Upper lobe of left lung (tissue), 6 donors: ENCODE measurements around the gene UNC5A. TPM values are rescaled to one million over a fixed set of nuclear protein-coding genes. Genes with fewer than 3 reads are reported as not detected.

ENCODE experiments used
- ATAC-seq, 2 donors: fragments of 200-7000 bp; cut with Tn5 transposase; one replicate each; pipeline ENCODE4 v1.9.1; 2022; ENCODE audit warnings: mild to moderate bottlenecking in 2 of 2, moderate library complexity in 2 of 2; ENCODE audit not compliant: low FRiP score in 2 of 2
- DNase-seq, 2 donors: peaks; one replicate each; pipeline ENCODE4 v3.0.0-alpha.2; 2019 to 2020
- H3K27ac ChIP-seq, 4 donors: fragments of 200-600 bp; sonication (generic); one replicate each; pipeline ENCODE4 v1.5.1; 2016 to 2019
- H3K27me3 ChIP-seq, 4 donors: fragments of 200-600 bp; sonication (generic); one replicate each; pipeline ENCODE4 v1.5.1; 2017 to 2019
- H3K36me3 ChIP-seq, 4 donors: fragments of 200-600 bp; sonication (generic); one replicate each; pipeline ENCODE4 v1.5.1; 2016 to 2019
- H3K4me1 ChIP-seq, 4 donors: fragments of 200-600 bp; sonication (generic); one replicate each; pipeline ENCODE4 v1.5.1; 2018 to 2019
- H3K4me3 ChIP-seq, 4 donors: fragments of 200-600 bp; sonication (generic); one replicate each; pipeline ENCODE4 v1.5.1; 2017 to 2019; ENCODE audit warnings: mild to moderate bottlenecking in 2 of 4, moderate library complexity in 1 of 4
- H3K9me3 ChIP-seq, 4 donors: fragments of 200-600 bp; sonication (generic); one replicate each; pipeline ENCODE4 v1.5.1; 2018 to 2019
- CTCF ChIP-seq, 6 experiments: fragments of 450-650 bp in 4 of 6; fragments of 200-600 bp in 2 of 6; sonication (generic) in 2 of 6; IDR thresholded peaks; one replicate each; pipeline ENCODE4 v1.5.1; 2016 to 2019; ENCODE audit warnings: antibody characterized with exemption in 6 of 6
- EP300 ChIP-seq, 4 donors: sonication (generic); formaldehyde crosslinking; IDR thresholded peaks; one replicate each; pipeline ENCODE4 v1.5.1; 2017; ENCODE audit warnings: antibody characterized with exemption in 4 of 4, control low read depth in 2 of 4
- POLR2A ChIP-seq, 4 donors: fragments of 450-650 bp; IDR thresholded peaks; one replicate each; pipeline ENCODE4 v1.5.1; 2016 to 2017; ENCODE audit warnings: antibody characterized with exemption in 4 of 4, mild to moderate bottlenecking in 2 of 4
- POLR2AphosphoS5 ChIP-seq, 2 donors: sonication (generic); formaldehyde crosslinking; IDR thresholded peaks; one replicate each; pipeline ENCODE4 v1.5.1; 2017; ENCODE audit warnings: antibody characterized with exemption in 2 of 2
- WGBS, 2 donors: methylation state at CpG; one replicate each; pipeline ENCODE4 v1.1.5; 2017 to 2018; 5-methylcytosine and 5-hydroxymethylcytosine counted together
- total RNA-seq, 6 donors: library from RNA; depleted of rRNA in 4 of 6; stranded (reverse); fragments of >200 nt in 4 of 6; gene quantifications; one replicate each; pipeline versions ENCODE4 v1.1.0 to v1.2.1, GENCODE V29; 2016 to 2021
- donor health status: DM: no; HTN: no; CAD: no; lungs with moderate emphysema.
- donor health status: DM: no; HTN: yes; CAD: no; lungs with severe emphysema.

The UNC5A gene
- total RNA-seq, 6 donors from 2014 or later: 0.20 to 1.0 (median 0.39) TPM; not detected in 1

- Histone ChIP-seq H3K9me3 (no peaks in the 10 kb centered on the region), H3K27ac (no peak overlapping the region), H3K4me1 (no peaks in the 10 kb centered on the region), H3K27me3 (peaks cover 0 to 6% (median 0%) of the 10 kb centered on the region in 4 donors), H3K36me3 (no peaks in the 10 kb centered on the region), H3K4me3 (no peak overlapping the region)
- ATAC-seq (no peak), DNase-seq (no peak)
- WGBS, 2 donors: 57 to 62% methylated on average over 9 to 15 of the region's 16 CpGs
- TF ChIP-seq POLR2A (IDR thresholded peaks at IDR 0.05) (no peak), CTCF (IDR thresholded peaks at IDR 0.05) (no peak), POLR2AphosphoS5 (IDR thresholded peaks at IDR 0.05) (no peak), EP300 (IDR thresholded peaks at IDR 0.05) (no peak)
Observed at GRCh38 chr5:176873541-176874172, 63.3 kb downstream of the UNC5A start.

- no peak for ATAC-seq
- Histone ChIP-seq H3K27me3 (peaks cover 0 to 6% (median 0%) of the 10 kb centered on the region in 4 donors), H3K9me3 (no peaks in the 10 kb centered on the region), H3K4me3 (no peak overlapping the region), H3K36me3 (no peaks in the 10 kb centered on the region), H3K4me1 (no peaks in the 10 kb centered on the region), H3K27ac (no peak overlapping the region)
- peak in 1 of 2 donors; percentile 58 for DNase-seq
- no peak for TF ChIP-seq POLR2AphosphoS5 (IDR thresholded peaks at IDR 0.05)
- no peak for TF ChIP-seq CTCF (IDR thresholded peaks at IDR 0.05)
- TF ChIP-seq POLR2A (IDR thresholded peaks at IDR 0.05): no peak
- no peak for TF ChIP-seq EP300 (IDR thresholded peaks at IDR 0.05)
- 73 to 84% methylated on average over 10 to 19 of the region's 20 CpGs for WGBS, 2 donors
Observed at GRCh38 chr5:176874198-176874780, 63.9 kb downstream of the UNC5A start.

GRCh38 chr5:176875014-176875550 lies 64.7 kb downstream of the UNC5A start:
- H3K36me3 ChIP-seq: no peaks in the 10 kb centered on the region
- no peak overlapping the region for H3K4me3 ChIP-seq
- no peaks in the 10 kb centered on the region for H3K4me1 ChIP-seq
- H3K27ac ChIP-seq: no peak overlapping the region
- TF ChIP-seq POLR2AphosphoS5 (IDR thresholded peaks at IDR 0.05): no peak
- TF ChIP-seq POLR2A (IDR thresholded peaks at IDR 0.05): no peak
- no peak for TF ChIP-seq CTCF (IDR thresholded peaks at IDR 0.05)
- no peak for TF ChIP-seq EP300 (IDR thresholded peaks at IDR 0.05)
- H3K27me3 ChIP-seq: peaks cover 0 to 6% (median 0%) of the 10 kb centered on the region in 4 donors
- ATAC-seq: no peak
- no peaks in the 10 kb centered on the region for H3K9me3 ChIP-seq
- no peak for DNase-seq
- WGBS, 2 donors: 58 to 76% methylated on average over 16 to 17 of the region's 17 CpGs

- H3K27ac ChIP-seq: no peak overlapping the region
- DNase-seq (no peak), ATAC-seq (no peak)
- H3K9me3 ChIP-seq: no peaks in the 10 kb centered on the region
- 20 to 22% methylated on average over 15 to 27 of the region's 27 CpGs for WGBS, 2 donors
- peaks cover 0 to 6% (median 0%) of the 10 kb centered on the region in 4 donors for H3K27me3 ChIP-seq
- peaks cover 0 to 1% (median 0%) of the 10 kb centered on the region in 4 donors for H3K36me3 ChIP-seq
- no peak overlapping the region for H3K4me3 ChIP-seq
- TF ChIP-seq CTCF (IDR thresholded peaks at IDR 0.05): no peak
- no peak for TF ChIP-seq EP300 (IDR thresholded peaks at IDR 0.05)
- no peak for TF ChIP-seq POLR2AphosphoS5 (IDR thresholded peaks at IDR 0.05)
- TF ChIP-seq POLR2A (IDR thresholded peaks at IDR 0.05): no peak
- no peaks in the 10 kb centered on the region for H3K4me1 ChIP-seq
Observed at GRCh38 chr5:176875783-176876505, 65.6 kb downstream of the UNC5A start.
